H1 (cell line): ENCODE data around the gene CCDC192. TPM values are rescaled to one million over a fixed set of nuclear protein-coding genes. Genes with fewer than 3 reads are reported as not detected.

Experiments used
- CTCF ChIA-PET: fragments of 300-600 bp; sonication (Branson Sonifier 250); formaldehyde crosslinking; loops from one replicate; lab custom pipeline; 2021; ENCODE audit not compliant: partially characterized antibody; lab: Charles Lee
- POLR2A ChIA-PET: fragments of 300-600 bp; sonication (Branson Sonifier 250); formaldehyde crosslinking; loops from one replicate; lab custom pipeline; 2021; ENCODE audit warnings: inconsistent platforms; ENCODE audit not compliant: partially characterized antibody; lab: Charles Lee
- DNase-seq, 2 experiments: peaks; one replicate each; pipeline versions ENCODE4 v3.0.0 to v3.0.0-alpha.2; 2010 to 2022; ENCODE audit warnings: low spot score in 2 of 2, low read depth in 1 of 2, mixed read lengths in 1 of 2
- FAIRE-seq: peaks from 2 replicates; lab custom pipeline; 2011; peaks lifted over from hg19 to GRCh38; lab: Jason Lieb, UNC
- H2AFZ ChIP-seq: 2 replicates; pipeline ENCODE4 v1.8.1; 2012; ENCODE audit warnings: low read length, inconsistent platforms
- H2AK5ac ChIP-seq: 2 replicates; pipeline ENCODE4 v1.6.1; 2013; ENCODE audit warnings: low read depth, low read length
- H2BK120ac ChIP-seq: replicated peaks from 2 replicates; pipeline ENCODE3; 2013; ENCODE audit warnings: low read depth, low read length, inconsistent platforms
- H2BK12ac ChIP-seq: 2 replicates; pipeline ENCODE4 v1.6.1; 2013; ENCODE audit warnings: low read depth, low read length
- H2BK15ac ChIP-seq: 2 replicates; pipeline ENCODE4 v1.6.1; 2013; ENCODE audit warnings: low read length
- H2BK20ac ChIP-seq: 2 replicates; pipeline ENCODE4 v1.6.1; 2013; ENCODE audit warnings: low read length
- H2BK5ac ChIP-seq: 2 replicates; pipeline ENCODE4 v1.6.1; 2013; ENCODE audit warnings: low read depth, low read length
- H3K14ac ChIP-seq: 2 replicates; pipeline ENCODE4 v1.6.1; 2013; ENCODE audit warnings: inconsistent platforms; ENCODE audit not compliant: insufficient read length
- H3K18ac ChIP-seq: 2 replicates; pipeline ENCODE4 v1.6.1; 2013; ENCODE audit warnings: low read length; ENCODE audit errors: extremely low read depth
- H3K23ac ChIP-seq: 2 replicates; pipeline ENCODE4 v1.6.1; 2013; ENCODE audit warnings: inconsistent platforms; ENCODE audit not compliant: insufficient read length
- H3K23me2 ChIP-seq: 2 replicates; pipeline ENCODE4 v1.6.1; 2013; ENCODE audit warnings: low read depth, low read length
- H3K27ac ChIP-seq: 2 replicates; pipeline ENCODE4 v1.6.1; 2011; ENCODE audit warnings: low read depth, low read length, inconsistent platforms
- H3K27me3 ChIP-seq, 4 experiments: replicated peaks in 1 of 4; 1 replicate in 1 of 4; 2 replicates in 3 of 4; pipeline versions ENCODE4 v1.6.1 to v1.8.1; 2011 to 2013; ENCODE audit warnings: low read length in 3 of 4, mild to moderate bottlenecking in 3 of 4, inconsistent platforms in 2 of 4, mixed read lengths in 2 of 4, moderate library complexity in 1 of 4; ENCODE audit not compliant: control insufficient read depth in 3 of 4, insufficient read depth in 3 of 4; ENCODE audit errors: extremely low read depth in 1 of 4
- H3K36me3 ChIP-seq, 4 experiments: 2 replicates each; pipeline versions ENCODE4 v1.6.1 to v1.8.1; 2011 to 2013; ENCODE audit warnings: mild to moderate bottlenecking in 4 of 4, low read length in 3 of 4, moderate library complexity in 2 of 4, control low read depth in 1 of 4, inconsistent platforms in 1 of 4; ENCODE audit not compliant: insufficient read depth in 4 of 4, control insufficient read depth in 2 of 4
- H3K4ac ChIP-seq: replicated peaks from 2 replicates; pipeline ENCODE3; 2013; ENCODE audit warnings: low read length, low read depth, mixed read lengths, inconsistent platforms; ENCODE audit not compliant: insufficient read length
- H3K4me1 ChIP-seq, 4 experiments: replicated peaks in 1 of 4; 1 replicate in 1 of 4; 2 replicates in 3 of 4; pipeline versions ENCODE4 v1.6.1 to v1.8.1; 2011 to 2013; ENCODE audit warnings: low read length in 3 of 4, inconsistent platforms in 2 of 4, mixed read lengths in 1 of 4; ENCODE audit not compliant: insufficient read depth in 4 of 4, control insufficient read depth in 3 of 4
- H3K4me2 ChIP-seq, 2 experiments: 2 replicates each; pipeline versions ENCODE4 v1.6.1 to v1.8.1; 2011 to 2013; ENCODE audit warnings: low read depth in 2 of 2, low read length in 2 of 2, control low read depth in 1 of 2, inconsistent platforms in 1 of 2, mild to moderate bottlenecking in 1 of 2; ENCODE audit not compliant: insufficient read depth in 1 of 2
- H3K4me3 ChIP-seq, 4 experiments: fragments of 200-600, 300-600 bp in 1 of 4; sonication (generic), shearing (Covaris generic), sonication (Bioruptor Twin) in 1 of 4; 2 replicates each; pipeline versions ENCODE4 v1.5.1 to v1.8.1; 2011 to 2016; ENCODE audit warnings: low read length in 4 of 4, low read depth in 3 of 4, control low read depth in 2 of 4, inconsistent platforms in 2 of 4, mild to moderate bottlenecking in 2 of 4, mixed read lengths in 1 of 4, moderate library complexity in 1 of 4; ENCODE audit not compliant: insufficient read depth in 2 of 4; ENCODE audit errors: extremely low read depth in 1 of 4
- H3K56ac ChIP-seq: replicated peaks from 2 replicates; pipeline ENCODE3; 2013; ENCODE audit warnings: low read depth, mild to moderate bottlenecking, mixed read lengths, low read length, inconsistent platforms; ENCODE audit not compliant: insufficient read length
- H3K79me1 ChIP-seq: 2 replicates; pipeline ENCODE4 v1.6.1; 2013; ENCODE audit warnings: low read depth, low read length, control low read depth
- H3K79me2 ChIP-seq, 2 experiments: 2 replicates each; pipeline versions ENCODE4 v1.6.1 to v1.8.1; 2012 to 2013; ENCODE audit warnings: low read length in 2 of 2, mild to moderate bottlenecking in 2 of 2, inconsistent platforms in 1 of 2; ENCODE audit not compliant: insufficient read depth in 2 of 2, control insufficient read depth in 1 of 2
- H3K9ac ChIP-seq, 4 experiments: replicated peaks in 1 of 4; 1 replicate in 1 of 4; 2 replicates in 3 of 4; pipeline versions ENCODE4 v1.6.1 to v1.8.1; 2011 to 2013; ENCODE audit warnings: low read depth in 3 of 4, low read length in 3 of 4, control low read depth in 2 of 4, mild to moderate bottlenecking in 2 of 4, moderate library complexity in 2 of 4, inconsistent platforms in 1 of 4; ENCODE audit errors: extremely low read depth in 1 of 4
- H3K9me3 ChIP-seq, 2 experiments: 2 replicates each; pipeline versions ENCODE4 v1.6.1 to v1.8.1; 2012 to 2013; ENCODE audit warnings: mild to moderate bottlenecking in 2 of 2, moderate library complexity in 2 of 2, control low read depth in 1 of 2, inconsistent platforms in 1 of 2, low read depth in 1 of 2, low read length in 1 of 2, mixed read lengths in 1 of 2; ENCODE audit not compliant: insufficient read depth in 2 of 2
- H4K20me1 ChIP-seq, 2 experiments: replicated peaks in 1 of 2; 2 replicates each; pipeline versions ENCODE3 to v1.8.1; 2011 to 2013; ENCODE audit warnings: inconsistent platforms in 2 of 2, low read length in 2 of 2, mild to moderate bottlenecking in 1 of 2; ENCODE audit not compliant: insufficient read depth in 2 of 2, control insufficient read depth in 1 of 2
- H4K5ac ChIP-seq: 2 replicates; pipeline ENCODE4 v1.6.1; 2013; ENCODE audit warnings: low read length, low read depth, mixed read lengths, inconsistent platforms; ENCODE audit not compliant: insufficient read length
- H4K8ac ChIP-seq: 2 replicates; pipeline ENCODE4 v1.8.0; 2013; ENCODE audit warnings: mild to moderate bottlenecking, moderate library complexity, low read length, inconsistent platforms; ENCODE audit not compliant: insufficient read depth; ENCODE audit errors: extremely low read depth
- H4K91ac ChIP-seq: replicated peaks from 2 replicates; pipeline ENCODE3; 2013; ENCODE audit warnings: low read length, mixed read lengths, inconsistent platforms; ENCODE audit not compliant: insufficient read length
- CBX8 ChIP-seq: fragments of 300-800, 300-1000 bp; sonication (generic); IDR thresholded peaks from 2 replicates; pipeline ENCODE4 v1.7.1; 2016; ENCODE audit warnings: low read depth, low read length, borderline replicate concordance
- CHD2 ChIP-seq: IDR thresholded peaks from 2 replicates; pipeline ENCODE4 v1.6.1; 2012; ENCODE audit warnings: low read length, improper control_type of control experiment
- E2F6 ChIP-seq: IDR thresholded peaks from 2 replicates; pipeline ENCODE4 v1.6.1; 2012; ENCODE audit warnings: inconsistent platforms
- JUND ChIP-seq: IDR thresholded peaks from 2 replicates; pipeline ENCODE4 v1.6.1; 2011; ENCODE audit warnings: mild to moderate bottlenecking, improper control_type of control experiment, low read length
- KDM1A ChIP-seq: fragments of 200-600, 300-600 bp; sonication (generic); IDR thresholded peaks from 2 replicates; pipeline ENCODE4 v1.7.1; 2016; ENCODE audit warnings: mild to moderate bottlenecking, low read length, borderline replicate concordance
- KDM5A ChIP-seq: fragments of 200-600 bp; IDR thresholded peaks from 2 replicates; pipeline ENCODE4 v1.7.1; 2012; ENCODE audit warnings: mild to moderate bottlenecking, low read length, inconsistent platforms, mixed read lengths
- NRF1 ChIP-seq: IDR thresholded peaks from 2 replicates; pipeline ENCODE4 v1.6.1; 2011; ENCODE audit warnings: mild to moderate bottlenecking, low read depth, low read length, improper control_type of control experiment
- RBBP5 ChIP-seq: IDR thresholded peaks from 2 replicates; pipeline ENCODE4 v1.7.1; 2012; ENCODE audit warnings: low read depth, mild to moderate bottlenecking, inconsistent platforms, low read length, moderate library complexity, borderline replicate concordance
- SIRT6 ChIP-seq: IDR thresholded peaks from one replicate; pipeline ENCODE4 v1.7.1; 2012; ENCODE audit warnings: low read length, inconsistent platforms
- SUZ12 ChIP-seq: fragments of 200-600 bp; sonication (generic); IDR thresholded peaks from 2 replicates; pipeline ENCODE4 v1.6.1; 2012; ENCODE audit warnings: mild to moderate bottlenecking, inconsistent platforms, low read length, moderate library complexity, mixed read lengths
- ZNF274 ChIP-seq: IDR thresholded peaks from 2 replicates; pipeline ENCODE4 v1.7.0; 2012; ENCODE audit warnings: low read length, borderline replicate concordance; ENCODE audit errors: extremely low read depth
- WGBS, 2 experiments: shearing (Covaris generic) in 1 of 2; methylation state at CpG; one replicate each; pipeline versions ENCODE4 v1.1.6 to v1.1.7; 2013 to 2015; ENCODE audit warnings: low lambda C conversion rate in 2 of 2, mixed read lengths in 2 of 2, inconsistent platforms in 1 of 2, low coverage in 1 of 2, missing lambda C conversion rate in 1 of 2; ENCODE audit not compliant: insufficient replicate concordance in 2 of 2, insufficient coverage in 1 of 2, insufficient read length in 1 of 2; ENCODE audit errors: extremely low coverage in 1 of 2, missing lambda C conversion rate in 1 of 2; 5-methylcytosine and 5-hydroxymethylcytosine counted together
- polyA plus RNA-seq, 7 experiments: library from polyadenylated mRNA; depleted of rRNA in 3 of 7; stranded (reverse) in 5 of 7; unstranded in 2 of 7; fragments of >200 nt in 5 of 7; fragments of 200-250 nt in 2 of 7; gene quantifications; 1 replicate in 5 of 7; 2 replicates in 1 of 7; 4 replicates in 1 of 7; pipeline versions ENCODE4 v1.2.1 to v1.2.3, GENCODE V29; 2011 to 2013; ENCODE audit warnings: missing spikeins in 2 of 7, mixed read lengths in 2 of 7
- total RNA-seq: library from RNA; stranded (reverse); fragmentation: NEBNext Ultra II Directional; extraction: Animal tissue kit (Norgen Biotek cat#: 25700); gene quantifications from 2 replicates; pipeline ENCODE4 v1.2.1, GENCODE V29; 2021
- TF ChIP-seq, protein P1 (sequence below): IDR thresholded peaks from 2 replicates; pipeline ENCODE4 v1.6.1; 2011; ENCODE audit warnings: low read depth, mild to moderate bottlenecking, low read length; ENCODE audit not compliant: insufficient read depth

Gene CCDC192
- total and polyA plus RNA-seq, 2 of the 8 experiments (the other 6 are each of a cell fraction or from before 2014, with no cell fraction given) = 0.61 TPM; not detected in 1

DNA sequence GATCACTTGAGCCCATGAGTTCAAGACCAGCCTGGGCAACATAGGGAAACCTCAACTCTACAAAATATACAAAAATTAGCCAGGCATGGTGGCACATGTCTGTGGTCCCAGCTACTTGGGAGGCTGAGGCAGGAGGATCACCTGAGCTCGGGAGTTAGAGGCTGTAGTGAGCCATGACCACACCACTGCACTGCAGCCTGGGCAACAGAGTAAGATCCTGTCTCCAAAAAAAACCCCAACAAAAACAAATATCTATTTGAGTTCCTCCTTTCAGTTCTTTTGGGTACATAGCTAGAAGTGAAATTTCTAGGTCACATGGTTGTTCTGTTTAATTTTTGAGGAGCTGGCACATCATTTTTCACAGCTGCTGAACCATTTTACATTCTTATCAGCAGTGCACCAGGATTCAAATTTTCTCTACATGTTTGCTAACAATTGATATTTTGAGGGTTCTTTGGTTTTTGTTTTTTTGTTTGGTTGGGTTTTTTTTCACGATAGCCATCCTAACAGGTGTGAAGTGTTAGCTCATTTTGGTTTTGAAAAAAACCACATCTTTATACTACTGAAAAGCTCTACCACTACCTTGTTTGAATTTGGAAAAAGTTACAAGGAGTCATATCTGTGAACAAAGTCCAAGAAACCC lies 203.5 kb downstream of the CCDC192 start:
- H3K4ac ChIP-seq = no peak overlapping the region
- no peaks in the 10 kb centered on the region for H4K20me1 ChIP-seq
- H4K91ac ChIP-seq = no peak overlapping the region
- no peak overlapping the region for H3K23ac ChIP-seq
- H4K5ac ChIP-seq = no peak overlapping the region
- H3K56ac ChIP-seq = no peak overlapping the region
- no peak overlapping the region for H3K9ac ChIP-seq
- no peak overlapping the region for H3K27ac ChIP-seq
- H3K79me1 ChIP-seq = no peaks in the 10 kb centered on the region
- no peak overlapping the region for H3K14ac ChIP-seq
- no peak overlapping the region for H2BK15ac ChIP-seq
- H3K27me3 ChIP-seq = no peaks in the 10 kb centered on the region
- no peak for FAIRE-seq
- no peak overlapping the region for H2AFZ ChIP-seq
- no peak overlapping the region for H3K4me2 ChIP-seq
- no peak for DNase-seq
- H3K18ac ChIP-seq = no peak overlapping the region
- H3K36me3 ChIP-seq = no peaks in the 10 kb centered on the region; a peak in 1 of 8 replicates
- WGBS, 2 experiments = 92% methylated on average over 2 of the region's 2 CpGs; no CpG with 5 or more reads in 1 of the 2 experiments
- H2BK120ac ChIP-seq = no peak overlapping the region
- H3K4me3 ChIP-seq = no peak overlapping the region
- H2AK5ac ChIP-seq = no peak overlapping the region
- POLR2A ChIA-PET = no interaction called here
- no peak overlapping the region for H2BK20ac ChIP-seq
- no peak overlapping the region for H4K8ac ChIP-seq
- no peak overlapping the region for H2BK5ac ChIP-seq
- no peaks in the 10 kb centered on the region for H3K79me2 ChIP-seq
- no peaks in the 10 kb centered on the region for H3K4me1 ChIP-seq
- H3K23me2 ChIP-seq = no peaks in the 10 kb centered on the region
- CTCF ChIA-PET = interaction anchor here (0.6 to 1.4 kb wide), 4 partner anchors 10 to 34 kb away, joined by 3 to 4 read pairs (median 4); no protein-coding TSS in a partner anchor
- no peaks in the 10 kb centered on the region for H3K9me3 ChIP-seq
- no peak overlapping the region for H2BK12ac ChIP-seq
- no peak for TF ChIP-seq RBBP5
- no peak for TF ChIP-seq SUZ12
- TF ChIP-seq, protein P1, sequence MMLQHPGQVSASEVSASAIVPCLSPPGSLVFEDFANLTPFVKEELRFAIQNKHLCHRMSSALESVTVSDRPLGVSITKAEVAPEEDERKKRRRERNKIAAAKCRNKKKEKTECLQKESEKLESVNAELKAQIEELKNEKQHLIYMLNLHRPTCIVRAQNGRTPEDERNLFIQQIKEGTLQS = no peak
- no peak for TF ChIP-seq NRF1
- TF ChIP-seq JUND = no peak
- no peak for TF ChIP-seq ZNF274
- no peak for TF ChIP-seq KDM1A
- no peak for TF ChIP-seq KDM5A
- TF ChIP-seq CHD2 = no peak
- no peak for TF ChIP-seq SIRT6
- TF ChIP-seq E2F6 = no peak
- no peak for TF ChIP-seq CBX8
